Measurements from ENCODE around the gene GTF2I.
"Not testable (repeated sequence)": the region's sequence is repeated elsewhere in the genome, so short reads cannot be mapped to it uniquely, and the experiment has no call there.

The GTF2I gene

DNA sequence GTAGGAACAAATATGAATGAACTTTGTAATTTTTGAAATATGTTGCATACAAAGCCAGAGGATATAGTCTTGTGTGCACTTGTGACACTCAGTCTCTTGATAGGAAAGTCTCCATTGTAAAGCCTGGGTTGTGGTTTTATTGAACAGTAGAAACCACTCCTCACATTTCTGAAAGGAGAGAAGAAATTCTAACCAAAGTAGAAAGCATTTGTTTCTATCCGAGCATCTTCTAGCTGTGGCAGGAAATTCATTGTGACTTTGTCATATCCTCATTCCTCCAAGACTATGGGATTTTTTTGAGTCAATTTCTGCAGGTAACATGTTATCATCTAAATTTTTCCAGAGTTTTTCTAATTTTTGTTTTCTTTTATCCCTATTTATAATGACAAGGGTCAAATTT, 60.8 kb downstream of the GTF2I start:
- DNase-seq = no peak

DNA sequence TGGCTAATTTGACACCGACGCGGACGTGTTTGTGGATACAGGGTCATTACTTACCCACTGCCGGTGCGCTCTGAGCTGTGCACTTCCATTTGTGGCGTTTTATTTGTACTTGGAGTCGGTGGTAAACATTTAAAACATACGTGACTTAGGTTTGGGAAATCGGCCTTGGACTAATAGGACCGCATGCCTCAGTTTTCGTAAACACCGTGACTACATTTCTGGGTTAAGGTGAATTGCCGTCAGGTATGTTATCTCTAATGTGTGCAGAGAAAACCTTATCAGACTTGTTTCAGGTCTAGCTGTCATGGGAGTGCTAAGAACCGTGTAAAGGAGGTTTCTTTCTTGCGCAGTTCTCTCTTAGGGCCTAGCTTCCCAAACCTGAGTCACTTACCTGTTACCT, 64.6 kb downstream of the GTF2I start:
- DNase-seq = no peak

DNA sequence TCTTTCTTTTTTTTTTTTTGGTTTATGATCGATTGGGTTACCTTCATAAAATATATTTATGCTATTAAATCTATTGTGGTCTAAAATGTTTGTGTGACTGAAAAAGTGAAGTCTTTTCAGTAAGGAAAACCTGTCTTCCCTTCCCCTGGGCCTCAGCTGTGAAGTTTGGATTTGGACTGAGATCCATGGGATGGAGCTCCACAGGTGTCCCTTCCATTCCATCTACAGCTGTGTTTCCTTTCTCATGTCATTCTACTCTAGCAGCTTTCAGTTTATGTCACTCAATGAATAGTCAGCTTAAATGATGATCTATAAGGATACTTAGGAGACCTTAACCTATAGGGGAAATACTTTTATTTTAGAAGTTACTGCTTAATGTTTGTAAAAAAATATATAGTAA, 68.3 kb downstream of the GTF2I start:
- DNase-seq = no peak

DNA sequence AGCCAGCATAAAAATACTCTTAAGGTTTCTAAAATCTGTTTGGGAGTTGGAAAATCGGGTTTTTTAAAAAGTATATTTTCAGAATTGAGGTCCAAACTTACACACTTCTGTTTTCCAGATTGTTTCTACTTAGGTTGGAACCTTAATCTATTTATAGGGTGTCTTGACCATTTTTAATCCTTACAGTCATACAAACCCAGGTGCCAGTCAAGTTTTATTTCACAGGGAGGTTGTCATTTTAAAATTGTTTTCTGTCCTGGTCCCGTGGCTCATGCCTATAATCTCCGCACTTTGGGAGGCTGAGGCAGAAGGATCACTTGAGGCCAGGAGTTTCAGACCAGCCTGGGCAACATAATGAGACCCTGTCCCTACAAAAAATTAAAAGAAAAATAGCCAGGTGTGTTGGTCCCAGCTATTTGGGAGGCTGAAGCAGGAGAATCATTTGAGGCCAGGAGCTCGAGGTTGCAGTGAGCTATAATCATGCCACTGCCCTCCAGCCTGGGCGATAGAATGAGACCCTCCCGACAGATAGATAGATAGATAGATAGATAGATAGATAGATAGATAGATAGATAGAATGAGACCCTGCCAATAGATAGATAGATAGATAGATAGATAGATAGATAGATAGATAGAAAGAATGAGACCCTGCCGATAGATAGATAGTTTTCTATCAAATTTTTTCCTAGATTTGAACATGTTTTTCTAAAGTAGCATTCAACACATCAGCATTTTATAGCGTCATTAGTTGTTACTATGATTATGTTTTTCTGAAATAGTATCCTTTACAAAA, 69.0 kb downstream of the GTF2I start:
- no peak for DNase-seq

DNA sequence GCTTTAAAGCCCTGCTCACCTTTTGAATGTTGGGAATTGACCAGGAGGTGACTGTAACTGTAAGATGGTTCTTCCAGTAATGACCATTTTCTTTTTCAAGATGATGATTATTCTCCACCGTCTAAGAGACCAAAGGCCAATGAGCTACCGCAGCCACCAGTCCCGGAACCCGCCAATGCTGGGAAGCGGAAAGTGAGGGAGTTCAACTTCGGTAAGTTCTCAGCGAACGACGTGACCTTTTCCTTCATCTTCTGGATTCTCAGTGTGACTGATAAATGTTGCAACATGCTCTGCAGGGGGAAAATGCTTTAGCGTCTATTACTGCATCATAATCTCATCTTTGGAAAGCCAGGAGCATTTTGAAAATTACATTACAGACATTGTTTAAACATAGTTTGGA, 71.2 kb downstream of the GTF2I start:
- not testable (repeated sequence) for DNase-seq

DNA sequence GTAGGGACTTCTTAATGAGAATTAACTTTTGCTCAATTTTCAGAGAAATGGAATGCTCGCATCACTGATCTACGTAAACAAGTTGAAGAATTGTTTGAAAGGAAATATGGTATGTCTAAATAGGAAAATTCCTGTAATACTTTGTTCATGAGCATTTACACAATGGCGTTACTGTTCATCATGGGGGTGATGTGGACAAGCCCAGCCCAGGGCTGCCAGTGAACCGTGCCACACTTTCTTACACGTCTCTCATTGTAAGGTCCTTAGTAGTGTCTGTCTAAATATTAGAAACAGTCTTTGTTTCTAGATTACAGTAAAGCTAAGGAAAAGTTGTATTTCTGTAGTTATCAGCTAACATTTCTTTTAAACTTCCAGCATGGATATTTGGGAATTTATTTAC, 72.7 kb downstream of the GTF2I start:
- not testable (repeated sequence) for DNase-seq

DNA sequence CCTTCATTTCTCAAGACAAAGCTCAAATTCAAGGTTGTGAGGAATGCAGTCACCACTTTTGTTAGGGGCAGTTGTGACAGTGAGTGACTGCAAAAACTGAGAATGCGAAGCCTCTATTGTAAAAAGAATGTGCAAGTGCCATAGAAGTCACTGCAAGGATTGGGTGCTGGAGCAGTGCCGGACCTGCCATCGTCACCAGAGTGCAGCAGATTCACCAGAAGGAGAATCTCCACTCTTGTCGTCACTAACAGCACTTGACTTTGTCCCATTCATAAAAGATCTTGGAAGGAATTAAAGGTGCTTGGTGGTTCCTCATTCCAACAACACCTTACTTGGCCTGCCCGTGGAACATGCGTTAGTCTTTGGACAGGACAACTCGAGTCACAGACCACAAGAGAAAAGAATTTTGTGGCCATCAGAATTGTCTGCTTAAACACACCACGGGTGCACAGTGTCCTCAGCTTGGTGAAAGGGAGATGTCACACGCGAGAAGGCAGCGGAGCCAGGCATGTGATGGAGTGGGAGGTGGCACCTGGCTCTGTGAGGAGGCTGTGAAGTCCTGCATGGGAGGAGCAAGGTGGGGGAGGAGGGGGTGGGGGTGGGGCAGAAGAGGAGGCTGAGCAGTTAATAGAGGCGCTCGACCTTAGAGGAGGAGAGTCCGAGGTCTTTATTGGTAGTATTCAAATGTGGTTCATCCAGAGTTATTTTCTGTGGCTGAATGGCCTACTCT, 82.6 kb downstream of the GTF2I start:
- not testable (repeated sequence) for DNase-seq

DNA sequence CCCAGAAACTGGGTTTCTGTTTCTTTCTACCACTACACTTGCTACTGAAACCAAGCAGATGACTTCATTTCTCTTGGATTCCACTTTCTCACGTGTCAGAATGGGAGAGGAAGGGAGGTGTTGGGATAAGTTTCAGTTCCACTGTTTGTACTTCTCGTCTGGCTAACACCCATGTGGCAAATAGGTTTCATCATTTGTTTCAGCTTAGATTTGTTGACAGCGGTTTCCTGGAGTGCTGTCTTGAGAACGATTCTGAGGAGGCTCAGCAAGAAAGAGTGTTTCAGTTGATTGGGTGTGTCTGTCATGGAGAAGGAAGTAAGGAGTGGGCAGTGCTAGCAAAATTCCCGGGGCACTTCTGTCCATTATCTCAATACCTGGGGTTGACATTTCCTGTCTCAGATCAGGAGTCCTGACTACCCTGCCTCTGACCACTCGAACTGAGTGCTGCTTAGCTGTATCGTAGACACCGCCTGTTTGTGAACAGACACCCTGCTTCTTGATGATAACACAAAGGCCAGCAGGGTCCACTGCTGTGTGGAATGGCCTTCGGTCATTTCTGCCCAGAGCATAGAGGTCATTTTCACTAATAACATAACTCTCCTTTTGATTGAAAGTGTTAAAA, 86.5 kb downstream of the GTF2I start:
- DNase-seq = not testable (repeated sequence)

DNA sequence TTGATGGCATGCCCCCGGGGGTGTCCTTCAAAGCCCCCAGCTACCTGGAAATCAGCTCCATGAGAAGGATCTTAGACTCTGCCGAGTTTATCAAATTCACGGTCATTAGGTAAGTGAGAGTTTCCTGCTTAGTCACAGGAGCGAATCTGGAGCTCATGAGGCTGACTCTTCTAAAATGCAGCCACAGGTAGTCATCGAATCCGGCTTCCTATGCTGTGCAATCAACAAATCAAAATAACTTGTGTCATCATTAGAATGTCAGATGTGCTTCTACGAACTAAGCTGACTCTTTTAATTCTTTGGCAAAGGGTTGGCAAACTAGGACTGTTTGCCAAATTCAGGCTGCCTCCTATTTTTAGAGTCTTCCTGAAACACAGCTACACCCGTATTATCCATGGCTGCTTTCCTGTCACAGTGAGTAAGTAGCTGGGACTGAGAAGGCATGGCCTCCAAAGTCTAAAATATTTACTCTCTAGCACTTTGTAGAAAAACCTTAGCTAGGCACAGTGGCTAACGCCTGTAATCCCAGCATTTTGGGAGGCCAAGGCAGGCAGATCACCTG, 96.5 kb downstream of the GTF2I start:
- not testable (repeated sequence) for DNase-seq

DNA sequence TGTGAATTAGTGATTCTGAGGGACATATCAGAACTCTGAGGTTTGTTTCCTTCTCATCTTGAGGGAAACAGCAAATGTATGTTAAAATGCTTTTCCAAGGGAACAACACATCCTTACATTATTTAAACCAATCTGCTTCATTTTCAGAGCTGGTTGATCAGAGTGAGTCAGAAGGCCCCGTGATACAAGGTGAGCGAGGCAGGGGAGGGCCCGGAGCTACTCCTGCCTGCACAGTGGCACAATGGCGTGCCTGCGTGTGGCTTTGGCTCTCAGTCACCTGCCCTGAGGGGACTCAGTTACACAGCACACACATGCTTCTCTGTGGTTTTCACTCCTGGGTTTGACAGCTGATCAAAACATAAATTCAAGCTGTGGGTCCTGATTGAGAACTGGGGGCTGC, 99.2 kb downstream of the GTF2I start:
- not testable (repeated sequence) for DNase-seq

DNA sequence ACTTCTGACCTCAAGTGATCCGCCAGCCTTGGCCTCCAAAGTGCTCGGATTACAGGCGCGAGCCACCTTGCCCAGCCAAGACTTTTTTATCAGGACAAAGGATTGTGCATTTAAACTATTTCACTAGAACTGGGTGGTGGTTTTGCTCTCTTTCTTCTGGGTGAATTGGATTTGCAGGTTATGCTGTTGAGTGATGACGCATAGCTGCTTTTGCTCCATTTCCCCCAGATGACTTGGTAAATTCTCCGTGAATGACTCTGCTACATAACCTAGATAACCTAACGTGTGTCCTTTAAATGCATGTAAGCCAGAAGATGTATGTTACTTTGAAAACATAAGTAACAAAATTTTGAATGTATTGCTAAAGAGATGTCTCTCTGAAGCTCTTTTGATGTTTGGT, 100.8 kb downstream of the GTF2I start:
- DNase-seq = not testable (repeated sequence)

DNA sequence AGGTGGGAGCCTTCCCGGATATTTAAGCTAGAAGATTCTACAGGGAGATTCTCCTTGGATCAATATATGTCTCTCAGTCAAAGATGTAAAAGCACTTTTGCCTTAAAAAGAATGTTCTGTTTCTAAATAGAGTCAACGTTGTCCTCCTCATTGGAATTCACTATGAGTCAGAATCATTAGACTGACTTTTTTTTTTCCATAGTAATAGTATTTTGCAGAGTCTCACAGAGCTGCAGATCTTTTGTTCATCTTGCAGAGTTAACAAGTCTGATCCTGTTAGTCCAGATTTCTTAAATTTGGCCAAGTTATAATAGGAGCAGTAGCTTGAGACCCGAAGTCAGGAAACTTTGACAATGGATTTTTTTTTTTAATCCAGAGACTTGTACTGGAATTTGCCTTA, 101.5 kb downstream of the GTF2I start:
- not testable (repeated sequence) for DNase-seq

DNA sequence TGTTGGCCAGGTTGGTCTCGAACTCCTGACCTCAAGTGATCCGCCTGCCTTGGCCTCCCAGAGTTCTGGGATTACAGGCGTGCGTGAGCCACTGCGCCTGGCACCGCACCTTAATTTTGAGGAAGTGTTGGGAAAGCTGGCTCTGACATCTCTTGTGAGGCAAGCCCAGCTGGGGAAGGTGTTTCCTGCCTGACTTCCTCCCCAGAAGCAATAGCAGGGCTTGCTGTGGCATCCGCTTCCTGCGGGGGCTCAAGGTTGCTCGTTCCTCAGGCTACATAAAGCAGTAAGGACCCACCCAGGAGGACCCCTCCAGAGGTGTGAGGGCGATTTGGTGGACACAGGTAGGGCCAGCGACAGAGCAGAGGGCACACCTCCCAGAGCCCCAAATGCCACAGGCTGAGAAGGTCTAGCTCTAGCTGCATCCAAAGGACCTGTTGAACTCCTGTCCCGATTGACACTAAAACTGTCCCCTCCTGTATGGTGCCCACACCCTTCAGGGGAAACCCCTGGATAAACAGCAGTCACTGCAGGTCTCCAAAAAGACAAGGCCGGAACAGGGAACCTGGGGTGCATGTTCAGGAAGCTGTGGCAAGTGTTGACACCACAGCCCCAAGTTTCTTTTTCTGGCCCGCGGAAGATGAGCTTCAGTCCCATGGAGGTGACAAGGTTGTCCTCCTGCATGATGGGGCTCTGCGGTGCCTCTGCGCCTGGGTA, 107.8 kb downstream of the GTF2I start:
- DNase-seq = not testable (repeated sequence)

DNA sequence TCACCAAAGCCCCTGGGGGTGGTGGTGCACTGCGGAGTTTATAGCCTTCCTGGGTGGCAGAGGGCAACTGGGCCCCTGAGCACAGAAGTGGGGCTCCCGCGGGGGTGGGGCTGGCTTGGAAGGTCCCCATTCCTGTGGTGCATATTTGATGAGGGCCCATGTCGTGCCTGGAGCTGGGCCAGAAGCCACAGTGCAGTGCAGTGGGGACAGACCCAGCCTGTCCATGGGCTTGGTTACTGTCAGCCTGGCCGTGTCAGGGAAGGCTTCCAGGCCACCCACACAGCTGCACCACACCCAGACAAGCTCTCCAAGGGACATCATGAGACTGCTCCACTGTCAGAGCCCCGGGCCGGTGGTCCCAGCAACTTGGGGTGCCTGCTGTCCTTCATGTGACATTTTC, 109.0 kb downstream of the GTF2I start:
- not testable (repeated sequence) for DNase-seq

DNA sequence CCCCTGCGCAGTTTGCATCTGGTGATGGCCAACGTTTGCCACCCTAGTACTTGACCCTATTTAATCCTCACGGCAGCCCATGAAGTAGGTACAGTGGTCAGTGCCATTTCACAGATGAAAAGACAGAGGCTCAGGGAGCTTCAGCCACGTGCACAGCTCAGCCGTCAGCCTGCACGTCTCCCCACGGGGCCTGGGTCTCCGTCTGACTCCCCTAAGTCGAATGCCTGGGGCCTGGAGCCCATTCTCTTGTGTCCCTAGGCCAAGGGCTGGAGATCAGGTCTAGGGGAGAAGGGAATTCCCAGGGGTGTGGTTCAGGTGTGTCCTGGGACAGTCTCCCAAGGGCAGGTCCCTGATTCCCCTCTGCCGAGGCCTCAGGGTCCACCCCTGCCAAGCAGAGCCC, 109.5 kb downstream of the GTF2I start:
- not testable (repeated sequence) for DNase-seq

DNA sequence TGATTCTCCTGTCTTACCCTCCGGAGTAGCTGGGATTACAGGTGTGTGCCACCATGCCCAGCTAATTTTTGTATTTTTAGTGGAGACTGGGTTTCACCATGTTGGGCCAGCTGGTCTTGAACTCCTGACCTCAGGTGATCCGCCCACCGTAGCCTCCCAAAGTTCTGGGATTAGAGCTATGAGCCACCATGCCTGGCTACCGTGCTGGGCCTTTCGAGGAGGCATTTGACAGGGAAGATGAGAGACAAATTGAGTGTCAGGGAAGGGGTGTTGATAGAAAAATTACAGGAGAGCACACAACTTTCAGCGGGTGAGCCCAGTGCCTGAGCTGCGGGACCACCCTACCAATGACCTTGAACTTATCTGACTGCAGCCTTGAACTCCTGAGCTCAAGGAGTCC, 112.5 kb downstream of the GTF2I start:
- not testable (repeated sequence) for DNase-seq

DNA sequence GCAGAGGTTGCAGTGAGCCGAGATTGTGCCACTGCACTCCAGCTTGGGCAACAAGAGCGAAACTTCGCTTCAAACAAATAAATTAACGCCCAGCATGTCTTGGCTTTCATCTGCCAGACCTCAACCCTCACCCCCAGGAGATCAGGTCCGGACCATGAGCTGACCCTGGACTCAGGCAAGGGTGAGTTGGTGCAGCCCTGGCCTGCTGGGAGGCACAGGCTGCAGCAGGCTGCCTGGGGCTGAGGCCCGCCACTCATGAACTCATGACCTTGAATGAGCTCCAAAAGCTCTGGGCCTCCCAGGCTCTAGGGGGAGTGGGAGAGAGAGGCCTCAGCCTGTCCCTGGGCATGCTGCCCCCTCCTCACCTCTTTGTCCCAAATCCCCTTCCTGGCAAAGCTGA, 114.6 kb downstream of the GTF2I start:
- DNase-seq = not testable (repeated sequence)

DNA sequence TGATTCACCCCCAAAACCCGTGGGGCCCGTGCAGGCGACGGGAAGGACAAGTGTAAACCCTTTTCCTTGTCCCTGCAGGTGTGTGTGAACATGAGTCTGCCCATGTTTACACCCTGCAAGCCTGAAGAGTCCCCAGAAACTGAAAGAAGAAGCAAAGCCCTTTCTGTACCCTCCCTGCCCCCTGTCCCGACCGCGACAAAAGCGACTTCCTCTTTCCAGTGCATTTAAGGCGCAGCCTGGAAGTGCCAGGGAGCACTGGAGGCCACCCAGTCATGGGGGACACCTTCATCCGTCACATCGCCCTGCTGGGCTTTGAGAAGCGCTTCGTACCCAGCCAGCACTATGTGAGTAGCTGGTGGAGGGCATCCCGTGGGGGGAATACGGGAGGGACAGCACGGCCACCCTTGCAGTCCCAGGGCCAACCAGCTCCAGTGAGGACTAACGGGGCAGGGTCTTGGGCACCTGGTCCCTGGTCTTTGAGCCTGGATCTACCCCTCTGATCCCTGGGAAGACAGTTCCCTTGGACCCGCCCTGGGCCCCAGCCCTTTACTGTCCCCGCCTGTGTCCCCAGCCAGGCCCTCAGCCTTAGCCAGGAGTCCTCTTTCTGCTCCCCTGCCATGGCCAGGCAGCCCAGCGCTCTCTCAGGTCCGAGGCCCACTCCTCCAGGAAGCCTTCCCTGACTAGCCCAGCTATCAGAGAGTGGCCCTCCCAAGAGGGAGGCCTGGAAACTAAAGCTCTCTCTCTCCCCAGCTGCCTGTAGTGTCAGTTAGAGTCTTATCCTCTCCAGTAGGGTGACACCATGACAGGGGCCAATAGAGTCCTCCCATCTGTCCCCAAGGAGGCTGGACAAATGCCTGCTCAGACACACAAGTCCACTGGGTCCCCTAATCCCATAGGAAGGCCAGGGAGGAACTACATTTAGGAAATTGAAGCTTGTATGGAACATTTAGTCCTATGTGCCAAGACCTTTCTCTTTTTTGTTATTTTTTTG, 116.5 kb downstream of the GTF2I start, which contains the start of gene NCF1:
Gene NCF1 (plus strand): TSS at position 252 of the 991 bp plus-strand sequence. CDS start 21 bp downstream, at position 273.
- DNase-seq = not testable (repeated sequence)

DNA sequence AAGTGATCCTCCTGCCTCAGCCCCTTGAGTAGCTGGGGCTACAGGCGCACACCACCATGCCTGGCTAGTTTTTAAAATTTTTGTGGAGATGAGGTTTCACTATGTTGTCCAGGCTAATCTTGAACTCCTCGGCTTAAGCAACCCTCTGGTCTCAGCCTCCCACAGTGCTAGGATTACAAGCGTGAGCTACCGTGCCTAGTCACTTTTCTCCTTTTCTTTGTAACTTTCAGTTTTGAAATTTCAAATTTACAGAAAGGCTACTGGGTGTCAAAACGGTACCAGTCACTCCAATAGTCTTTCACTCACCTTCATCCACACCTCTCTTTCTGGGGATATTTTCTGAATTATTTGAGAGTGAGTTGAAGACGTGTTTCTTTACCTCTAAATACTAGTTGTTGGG, 117.6 kb downstream of the GTF2I start:
- DNase-seq = not testable (repeated sequence)

DNA sequence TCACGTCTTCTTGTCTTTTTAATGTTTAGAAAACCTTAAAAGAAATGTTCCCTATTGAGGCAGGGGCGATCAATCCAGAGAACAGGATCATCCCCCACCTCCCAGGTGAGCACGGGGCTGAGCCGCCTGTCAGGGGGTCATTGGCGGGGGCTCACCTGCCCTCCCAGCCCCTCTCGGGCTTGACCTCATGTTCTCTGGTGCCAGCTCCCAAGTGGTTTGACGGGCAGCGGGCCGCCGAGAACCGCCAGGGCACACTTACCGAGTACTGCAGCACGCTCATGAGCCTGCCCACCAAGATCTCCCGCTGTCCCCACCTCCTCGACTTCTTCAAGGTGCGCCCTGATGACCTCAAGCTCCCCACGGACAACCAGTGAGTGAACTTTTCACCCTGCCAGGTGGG, 121.5 kb downstream of the GTF2I start:
- DNase-seq = not testable (repeated sequence)

DNA sequence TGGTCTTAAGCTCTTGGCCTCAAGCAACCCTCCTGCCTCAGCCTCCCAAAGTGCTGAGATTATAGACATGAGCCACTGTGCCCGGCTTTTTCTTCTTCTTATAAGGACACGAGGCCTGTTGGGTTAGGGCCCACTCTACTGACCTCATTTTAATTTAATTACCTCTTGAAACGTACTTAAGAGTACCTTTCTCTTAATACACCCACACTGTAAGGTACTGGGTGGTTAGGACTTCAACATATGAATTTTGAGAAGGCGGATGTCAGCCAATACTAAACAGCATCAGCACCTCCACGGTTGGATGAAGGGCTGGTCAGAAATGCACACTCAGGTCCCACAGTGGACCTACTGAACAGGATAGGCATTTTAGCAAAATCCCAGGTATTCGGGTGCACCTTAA, 124.2 kb downstream of the GTF2I start:
- DNase-seq = not testable (repeated sequence)

All from NCI-H187 (cell line).